DND-41 (cell line): ENCODE measurements around the gene DUSP6.
"Not testable (repeated sequence)": the region's sequence is repeated elsewhere in the genome, so short reads cannot be mapped to it uniquely, and the experiment has no call there.

Experiments used
- ATAC-seq: fragments of 200-7000 bp; cut with Tn5 transposase; 3 replicates; pipeline ENCODE4 v1.9.1; 2021; ENCODE audit warnings: low read depth; ENCODE audit not compliant: insufficient read depth
- DNase-seq: peaks from one replicate; pipeline ENCODE4 v3.0.0-alpha.2; 2020
- H2AFZ ChIP-seq: 2 replicates; pipeline ENCODE4 v1.6.0; 2012; ENCODE audit warnings: low read depth, low read length
- H3K27ac ChIP-seq: 2 replicates; pipeline ENCODE4 v1.5.1; 2012; ENCODE audit warnings: low read length, inconsistent platforms
- H3K27me3 ChIP-seq: fragments of 200-600 bp; sonication (generic); 2 replicates; pipeline ENCODE4 v1.6.0; 2012; ENCODE audit warnings: low read length, mild to moderate bottlenecking, inconsistent platforms; ENCODE audit not compliant: insufficient read depth, poor library complexity
- H3K36me3 ChIP-seq: 2 replicates; pipeline ENCODE4 v1.5.1; 2012; ENCODE audit warnings: low read length, inconsistent platforms; ENCODE audit not compliant: insufficient read depth
- H3K4me1 ChIP-seq: 2 replicates; pipeline ENCODE4 v1.5.1; 2012; ENCODE audit warnings: mild to moderate bottlenecking, low read length; ENCODE audit not compliant: insufficient read depth
- H3K4me2 ChIP-seq: 2 replicates; pipeline ENCODE4 v1.6.0; 2012; ENCODE audit warnings: mild to moderate bottlenecking, moderate library complexity, low read length, inconsistent platforms; ENCODE audit not compliant: insufficient read depth
- H3K4me3 ChIP-seq, 2 experiments: fragments of 200-600 bp in 1 of 2; shearing (Covaris generic) in 1 of 2; 2 replicates each; pipeline ENCODE4 v1.5.1; 2012 to 2016; ENCODE audit warnings: inconsistent platforms in 2 of 2, low read length in 2 of 2, mild to moderate bottlenecking in 2 of 2, low read depth in 1 of 2, moderate library complexity in 1 of 2
- H3K79me2 ChIP-seq: 2 replicates; pipeline ENCODE4 v1.6.0; 2012; ENCODE audit warnings: low read length, inconsistent platforms; ENCODE audit not compliant: insufficient read depth
- H3K9ac ChIP-seq: 2 replicates; pipeline ENCODE4 v1.6.0; 2012; ENCODE audit warnings: low read depth, mild to moderate bottlenecking, inconsistent platforms, low read length, moderate library complexity
- H3K9me3 ChIP-seq: 2 replicates; pipeline ENCODE4 v1.5.1; 2012; ENCODE audit warnings: low read length, moderate library complexity, mild to moderate bottlenecking, inconsistent platforms; ENCODE audit not compliant: insufficient read depth, severe bottlenecking
- H4K20me1 ChIP-seq: 2 replicates; pipeline ENCODE4 v1.6.0; 2012; ENCODE audit warnings: low read length; ENCODE audit not compliant: insufficient read depth
- EZH2 ChIP-seq: IDR thresholded peaks from 3 replicates; pipeline ENCODE4 v1.6.1; 2012; ENCODE audit warnings: borderline replicate concordance, low read depth, mild to moderate bottlenecking, moderate library complexity, low read length, inconsistent platforms; ENCODE audit not compliant: severe bottlenecking
- TF ChIP-seq, protein P1 (sequence below): IDR thresholded peaks from 2 replicates; pipeline ENCODE4 v1.5.1; 2012; ENCODE audit warnings: borderline replicate concordance, low read length, moderate library complexity, mild to moderate bottlenecking; ENCODE audit not compliant: poor library complexity, severe bottlenecking; ENCODE audit errors: extremely low read depth

The DUSP6 gene

GRCh38 chr12:89339526-89339925 lies 12.8 kb downstream of the DUSP6 start:
- peaks cover 17% of the 10 kb centered on the region for H3K79me2 ChIP-seq
- no peaks in the 10 kb centered on the region for H4K20me1 ChIP-seq
- H3K9me3 ChIP-seq, result no peaks in the 10 kb centered on the region
- no peaks in the 10 kb centered on the region for H3K36me3 ChIP-seq
- H3K9ac ChIP-seq, result no peak overlapping the region
- peaks cover 22% of the 10 kb centered on the region for H3K4me1 ChIP-seq
- no peak for ATAC-seq
- DNase-seq, result no peak
- TF ChIP-seq, protein P1, sequence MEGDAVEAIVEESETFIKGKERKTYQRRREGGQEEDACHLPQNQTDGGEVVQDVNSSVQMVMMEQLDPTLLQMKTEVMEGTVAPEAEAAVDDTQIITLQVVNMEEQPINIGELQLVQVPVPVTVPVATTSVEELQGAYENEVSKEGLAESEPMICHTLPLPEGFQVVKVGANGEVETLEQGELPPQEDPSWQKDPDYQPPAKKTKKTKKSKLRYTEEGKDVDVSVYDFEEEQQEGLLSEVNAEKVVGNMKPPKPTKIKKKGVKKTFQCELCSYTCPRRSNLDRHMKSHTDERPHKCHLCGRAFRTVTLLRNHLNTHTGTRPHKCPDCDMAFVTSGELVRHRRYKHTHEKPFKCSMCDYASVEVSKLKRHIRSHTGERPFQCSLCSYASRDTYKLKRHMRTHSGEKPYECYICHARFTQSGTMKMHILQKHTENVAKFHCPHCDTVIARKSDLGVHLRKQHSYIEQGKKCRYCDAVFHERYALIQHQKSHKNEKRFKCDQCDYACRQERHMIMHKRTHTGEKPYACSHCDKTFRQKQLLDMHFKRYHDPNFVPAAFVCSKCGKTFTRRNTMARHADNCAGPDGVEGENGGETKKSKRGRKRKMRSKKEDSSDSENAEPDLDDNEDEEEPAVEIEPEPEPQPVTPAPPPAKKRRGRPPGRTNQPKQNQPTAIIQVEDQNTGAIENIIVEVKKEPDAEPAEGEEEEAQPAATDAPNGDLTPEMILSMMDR, result no peak
- no peak for TF ChIP-seq EZH2
- no peak overlapping the region for H2AFZ ChIP-seq
- no peaks in the 10 kb centered on the region for H3K27me3 ChIP-seq
- no peak overlapping the region for H3K4me3 ChIP-seq
- no peak overlapping the region for H3K27ac ChIP-seq
- no peak overlapping the region for H3K4me2 ChIP-seq

DNA sequence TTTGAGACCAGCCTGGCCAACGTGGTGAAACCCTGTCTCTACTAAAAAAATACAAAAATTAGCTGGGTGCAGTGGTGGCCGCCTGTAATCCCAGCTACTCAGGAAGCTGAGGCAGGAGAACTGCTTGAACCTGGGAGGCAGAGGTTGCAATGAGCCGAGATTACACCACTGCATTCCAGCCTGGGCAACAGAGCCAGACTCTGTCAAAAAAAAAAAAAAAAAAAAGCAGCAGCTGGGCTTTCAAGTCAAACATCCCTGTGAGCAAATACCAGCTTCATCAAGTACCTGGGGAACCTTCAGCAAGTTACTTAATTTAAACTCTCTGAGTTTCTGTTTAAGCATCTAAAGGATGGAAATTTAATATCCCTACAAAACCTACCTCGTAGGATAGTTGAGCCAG lies 15.2 kb downstream of the DUSP6 start:
- H3K4me2 ChIP-seq, H2AFZ ChIP-seq, H3K27me3 ChIP-seq, H3K36me3 ChIP-seq, H3K27ac ChIP-seq, H3K9ac ChIP-seq, H4K20me1 ChIP-seq, DNase-seq, H3K4me3 ChIP-seq, ATAC-seq, H3K79me2 ChIP-seq, H3K9me3 ChIP-seq: not testable (repeated sequence)
- H3K4me1 ChIP-seq, result peaks cover 40% of the 10 kb centered on the region

DNA sequence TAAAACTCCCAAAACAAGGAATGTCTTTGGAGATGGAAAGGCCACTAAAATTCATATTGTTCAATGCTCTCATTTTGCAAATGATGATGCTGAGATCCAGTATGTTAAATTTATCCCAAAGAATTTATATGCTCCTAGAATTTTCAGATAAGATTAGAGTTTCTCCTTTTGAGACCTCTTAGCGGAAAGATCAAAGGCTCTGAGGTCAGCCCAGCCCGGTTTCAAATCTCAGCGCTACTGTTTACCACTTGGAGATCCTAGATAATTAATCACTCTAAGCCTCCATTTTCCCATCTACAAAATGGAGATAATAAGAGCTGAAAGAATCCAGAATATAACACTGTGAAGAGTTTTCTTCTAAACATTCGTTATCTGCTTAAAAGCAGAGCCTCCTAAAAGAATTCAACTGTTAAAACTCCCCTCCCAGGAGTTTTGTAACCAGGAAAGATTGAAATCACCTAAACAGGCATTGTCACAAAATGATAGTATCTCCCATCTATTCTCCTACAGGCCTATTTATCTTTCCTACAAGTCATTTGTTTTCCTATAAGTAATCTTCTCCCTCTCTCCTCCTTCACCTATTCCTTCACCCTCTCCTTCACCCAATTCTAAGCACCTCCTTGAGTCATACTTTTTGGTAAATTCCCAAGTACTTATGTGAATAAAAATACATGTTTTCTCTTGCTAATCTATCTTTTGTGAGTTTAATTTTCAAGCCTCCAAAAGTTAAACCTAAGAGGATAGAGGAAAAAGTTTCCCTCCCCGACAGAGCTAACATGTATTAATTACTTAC lies 16.7 kb downstream of the DUSP6 start:
- H3K9ac ChIP-seq, result no peak overlapping the region
- ATAC-seq (no peak), DNase-seq (no peak)
- no peak overlapping the region for H3K4me3 ChIP-seq
- no peaks in the 10 kb centered on the region for H3K79me2 ChIP-seq
- peaks cover 26% of the 10 kb centered on the region for H3K4me1 ChIP-seq
- no peaks in the 10 kb centered on the region for H3K36me3 ChIP-seq
- H3K9me3 ChIP-seq, result peaks cover 10% of the 10 kb centered on the region
- no peak for TF ChIP-seq EZH2
- TF ChIP-seq, protein P1, result no peak
- H3K4me2 ChIP-seq, result no peak overlapping the region
- no peaks in the 10 kb centered on the region for H3K27me3 ChIP-seq
- no peak overlapping the region for H2AFZ ChIP-seq
- no peaks in the 10 kb centered on the region for H4K20me1 ChIP-seq
- no peak overlapping the region for H3K27ac ChIP-seq

DNA sequence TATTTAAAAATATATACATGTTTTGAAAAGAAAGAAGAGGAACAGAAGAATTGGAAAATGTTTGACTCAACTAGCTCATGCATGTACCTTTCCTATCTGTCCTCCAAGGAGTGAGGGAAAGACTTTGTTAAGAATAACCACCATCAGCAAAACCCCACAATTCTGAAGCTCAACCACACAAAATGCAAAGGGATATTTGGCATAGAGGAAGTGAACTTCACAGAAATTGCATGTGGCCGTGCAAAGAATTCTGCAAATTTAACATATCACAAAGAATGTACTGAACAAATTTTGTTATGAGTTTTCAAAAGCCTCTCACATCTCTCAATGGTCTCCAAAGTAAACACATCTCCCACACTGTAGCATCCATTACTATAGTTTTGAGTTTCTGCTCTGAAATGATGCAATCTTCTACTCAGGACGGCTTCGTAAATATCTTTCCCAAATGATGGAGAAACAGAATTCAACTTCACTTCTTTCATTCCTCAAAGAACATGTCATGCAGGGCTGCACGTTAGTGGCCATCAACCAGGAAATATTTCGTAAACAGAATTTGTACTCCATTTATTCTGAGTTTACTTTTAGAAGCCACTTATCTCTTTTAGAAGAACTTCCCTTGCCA lies 17.6 kb downstream of the DUSP6 start:
- Histone ChIP-seq H3K27ac (peak overlapping the region; percentile 60), H3K4me2 (no peak overlapping the region)
- no peak for ATAC-seq

More for the DNA sequence above, 17.6 kb downstream of the DUSP6 start:
- no peaks in the 10 kb centered on the region for H3K27me3 ChIP-seq
- H4K20me1 ChIP-seq, result no peaks in the 10 kb centered on the region
- H3K4me3 ChIP-seq, result no peak overlapping the region
- peaks cover 13% of the 10 kb centered on the region for H3K9me3 ChIP-seq
- TF ChIP-seq, protein P1, result no peak
- no peak for TF ChIP-seq EZH2
- H3K9ac ChIP-seq, result no peak overlapping the region
- H2AFZ ChIP-seq, result no peak overlapping the region
- no peaks in the 10 kb centered on the region for H3K36me3 ChIP-seq
- H3K79me2 ChIP-seq, result no peaks in the 10 kb centered on the region
- no peak for DNase-seq
- peaks cover 23% of the 10 kb centered on the region for H3K4me1 ChIP-seq
